GM21576 (cell line): ENCODE measurements around the gene TMC6.
"Not testable (repeated sequence)": the region's sequence is repeated elsewhere in the genome, so short reads cannot be mapped to it uniquely, and the experiment has no call there.

Experiments
- ATAC-seq: cut with Tn5 transposase; IDR thresholded peaks from one replicate; pipeline ENCODE4 v1.9.1; 2021; ENCODE audit warnings: mild to moderate bottlenecking, moderate library complexity; ENCODE audit not compliant: unreplicated experiment

Gene TMC6

DNA sequence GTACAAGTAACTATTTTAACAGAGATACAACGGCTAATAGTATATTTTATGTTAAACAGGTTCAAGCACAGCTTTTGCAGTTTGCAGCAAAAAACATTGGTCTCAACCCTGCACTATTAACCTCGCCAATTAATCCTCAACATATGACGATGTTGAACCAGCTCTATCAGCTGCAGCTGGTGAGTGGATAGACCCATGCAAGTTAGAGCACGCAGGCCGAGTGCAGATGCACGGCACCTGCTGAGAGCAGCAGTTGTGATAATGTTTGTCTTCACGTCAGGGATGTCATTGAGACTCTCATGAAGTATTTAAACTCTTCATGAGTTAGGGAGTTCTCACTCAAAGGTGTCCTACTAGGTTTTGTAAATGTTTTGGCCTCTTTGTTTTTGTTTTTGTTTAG lies 45.6 kb downstream of the TMC6 start:
- ATAC-seq, result no peak

DNA sequence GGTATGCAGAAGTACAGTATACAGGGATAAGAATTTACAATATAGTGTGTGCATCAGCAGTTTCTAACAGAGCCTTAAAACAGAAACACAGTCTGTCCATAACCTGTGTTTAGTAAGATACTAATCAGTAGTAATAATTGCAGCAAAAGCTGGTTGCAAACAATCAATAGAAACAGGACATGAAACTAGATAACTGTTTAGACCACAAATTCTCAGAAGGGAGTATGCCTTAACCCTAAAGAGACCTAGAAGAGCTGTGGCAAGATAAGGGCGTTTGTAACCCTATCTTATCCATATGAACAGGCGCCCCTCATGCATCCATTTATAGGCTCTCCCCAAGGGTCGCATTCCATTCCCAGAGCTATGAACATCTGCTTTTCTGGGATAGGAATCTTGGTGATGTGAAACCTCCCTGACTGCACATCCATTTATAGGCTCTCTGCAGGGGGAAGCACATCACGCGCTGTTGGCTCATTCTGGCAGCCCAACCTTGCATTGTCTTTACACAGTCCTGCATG lies 46.1 kb downstream of the TMC6 start:
- not testable (repeated sequence) for ATAC-seq

DNA sequence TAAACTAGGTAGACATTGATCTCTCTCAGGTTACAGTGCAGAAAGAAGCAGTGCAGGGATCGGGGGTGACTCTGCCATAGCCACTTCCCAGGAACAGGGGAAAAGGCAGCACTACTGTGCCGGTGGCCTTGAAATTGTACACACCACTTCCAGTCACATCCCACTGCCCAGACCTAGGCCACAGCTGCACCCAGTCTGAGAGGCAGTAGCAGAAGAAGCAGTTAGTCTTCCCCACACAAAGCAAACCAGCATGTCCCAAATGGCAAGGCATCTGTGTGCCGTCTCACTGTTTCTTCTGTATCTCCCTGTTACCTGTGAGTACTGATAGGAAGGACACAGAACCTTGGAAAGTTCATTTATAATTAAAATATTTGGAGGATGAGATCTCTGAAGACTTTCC lies 47.0 kb downstream of the TMC6 start:
- ATAC-seq, result no peak

GRCh38 chr17:78079253-78079652 lies 49.3 kb downstream of the TMC6 start:
- ATAC-seq, result no peak

GRCh38 chr17:78075545-78075944 lies 53.0 kb downstream of the TMC6 start:
- no peak for ATAC-seq

DNA sequence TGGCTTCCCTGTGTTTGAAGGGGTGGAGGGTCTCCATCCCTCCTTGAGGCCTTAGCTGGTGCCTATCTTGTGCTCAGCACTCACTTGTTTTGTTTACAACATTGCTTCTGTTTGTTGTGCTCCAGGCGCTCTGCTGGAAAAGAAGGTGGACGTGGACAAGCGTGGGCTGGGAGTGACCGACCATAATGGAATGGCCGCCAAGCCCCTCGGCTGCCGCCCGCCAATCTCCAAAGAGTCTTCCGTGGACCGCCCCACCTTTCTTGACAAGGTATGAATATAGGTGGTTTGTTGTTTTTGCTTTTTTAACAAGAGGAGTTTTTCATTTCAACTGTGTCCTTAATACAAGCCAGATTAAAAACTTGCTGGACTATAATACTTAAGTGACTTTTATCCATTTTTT lies 53.5 kb downstream of the TMC6 start:
- no peak for ATAC-seq

DNA sequence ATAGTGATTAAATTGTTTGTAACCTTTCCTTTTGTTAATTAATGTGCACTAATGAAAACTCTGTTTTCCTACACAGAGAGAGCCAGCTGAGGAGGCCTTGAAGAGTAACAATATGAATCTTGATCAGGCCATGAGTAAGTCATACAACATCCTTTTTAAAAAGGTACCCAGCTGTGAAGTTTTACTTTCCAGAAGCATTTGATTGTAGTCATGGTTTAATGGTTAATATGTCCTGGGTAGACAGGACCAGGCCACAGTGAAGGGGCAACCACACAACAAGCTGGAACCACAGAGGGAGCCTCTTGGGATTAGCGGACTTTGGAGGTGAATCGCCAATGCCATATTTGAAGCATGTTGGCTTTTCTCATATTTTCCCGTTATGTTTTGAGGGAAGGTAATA lies 55.6 kb downstream of the TMC6 start:
- ATAC-seq, result no peak

DNA sequence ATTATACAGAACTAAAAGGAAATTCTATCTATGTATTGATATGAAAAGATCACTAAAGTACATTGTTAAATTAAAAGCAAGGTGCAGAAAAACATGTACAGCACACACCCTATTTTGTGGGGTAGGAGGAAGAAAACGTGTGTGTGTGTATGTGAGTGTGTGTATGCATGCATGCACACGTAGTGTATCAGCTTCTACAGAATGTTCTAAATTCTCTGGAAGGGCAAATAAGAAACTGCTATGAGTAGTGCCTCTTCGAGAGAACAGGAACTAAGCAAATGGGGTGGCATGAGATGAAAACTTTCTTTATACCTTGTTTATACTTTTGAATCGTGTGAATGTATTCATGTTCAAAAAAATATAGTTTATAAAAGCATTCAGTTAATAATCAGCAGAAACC lies 58.9 kb downstream of the TMC6 start:
- ATAC-seq, result no peak

- not testable (repeated sequence) for ATAC-seq
Observed at GRCh38 chr17:78066976-78067375, 61.6 kb downstream of the TMC6 start.

DNA sequence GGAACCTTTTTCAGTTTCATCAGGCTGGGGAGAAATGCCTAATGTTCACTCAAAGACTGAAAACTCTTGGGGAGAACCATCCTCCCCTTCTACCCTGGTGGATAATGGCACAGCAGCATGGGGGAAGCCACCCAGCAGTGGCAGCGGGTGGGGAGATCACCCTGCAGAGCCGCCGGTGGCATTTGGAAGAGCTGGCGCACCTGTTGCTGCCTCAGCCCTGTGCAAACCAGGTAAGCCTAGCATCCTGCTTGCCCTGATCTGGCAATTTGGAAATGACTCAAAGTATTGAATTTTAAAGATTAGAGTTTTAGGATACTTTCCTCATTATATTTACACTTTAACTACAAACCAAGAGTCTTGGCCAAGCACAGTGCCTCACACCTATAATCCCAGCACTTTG lies 63.8 kb downstream of the TMC6 start:
- ATAC-seq, result no peak

- ATAC-seq, result no peak
Observed at GRCh38 chr17:78063489-78063888, 65.1 kb downstream of the TMC6 start.

DNA sequence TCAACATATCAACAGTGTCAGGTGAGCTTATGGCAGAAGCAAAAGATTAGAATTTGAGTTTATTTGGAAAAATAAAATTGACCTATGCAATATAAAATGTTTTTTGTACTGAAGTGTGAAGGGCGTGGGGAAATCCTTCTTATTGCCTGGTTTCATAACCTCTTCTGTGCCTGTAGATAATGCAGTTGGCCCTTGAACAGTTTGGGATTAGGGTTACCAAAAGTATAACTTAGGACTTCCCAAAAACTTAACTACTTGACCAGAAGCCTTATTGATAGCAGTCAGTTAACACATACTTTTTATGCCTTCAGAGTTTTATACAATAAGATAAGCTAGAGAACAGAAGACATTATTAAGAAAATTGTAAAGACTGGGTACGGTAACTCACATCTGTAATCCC lies 66.0 kb downstream of the TMC6 start:
- no peak for ATAC-seq
